ENCODE measurements around the gene MACROD2.

The MACROD2 gene

GRCh38 chr20:14566505-14566904 is 571.2 kb downstream of the MACROD2 start:
- ATAC-seq = no peak
- TF ChIP-seq CSDC2 (CRISPR knock-in tag; IDR thresholded peaks at IDR 0.05) (no peak), ZNF70 (CRISPR knock-in tag; IDR thresholded peaks at IDR 0.05) (no peak), PPARA (CRISPR knock-in tag; IDR thresholded peaks at IDR 0.05; ENCODE audit: borderline replicate concordance) (no peak), PATZ1 (CRISPR knock-in tag; IDR thresholded peaks at IDR 0.05; ENCODE audit: borderline replicate concordance) (no peak), RARB (CRISPR knock-in tag; IDR thresholded peaks at IDR 0.05) (no peak), CSRNP3 (CRISPR knock-in tag; IDR thresholded peaks at IDR 0.05) (no peak), TSHZ2 (CRISPR knock-in tag; IDR thresholded peaks at IDR 0.05) (no peak), OSR1 (CRISPR knock-in tag; IDR thresholded peaks at IDR 0.05) (no peak), ARNTL (CRISPR knock-in tag; IDR thresholded peaks at IDR 0.05; ENCODE audit: borderline replicate concordance, low read depth) (no peak), SNAI2 (CRISPR knock-in tag; IDR thresholded peaks at IDR 0.05) (no peak), ZFP3 (CRISPR knock-in tag; IDR thresholded peaks at IDR 0.05) (no peak), ESRRG (CRISPR knock-in tag; IDR thresholded peaks at IDR 0.05) (no peak), POU6F1 (CRISPR knock-in tag; IDR thresholded peaks at IDR 0.05; ENCODE audit: borderline replicate concordance, low read depth) (no peak)

DNA sequence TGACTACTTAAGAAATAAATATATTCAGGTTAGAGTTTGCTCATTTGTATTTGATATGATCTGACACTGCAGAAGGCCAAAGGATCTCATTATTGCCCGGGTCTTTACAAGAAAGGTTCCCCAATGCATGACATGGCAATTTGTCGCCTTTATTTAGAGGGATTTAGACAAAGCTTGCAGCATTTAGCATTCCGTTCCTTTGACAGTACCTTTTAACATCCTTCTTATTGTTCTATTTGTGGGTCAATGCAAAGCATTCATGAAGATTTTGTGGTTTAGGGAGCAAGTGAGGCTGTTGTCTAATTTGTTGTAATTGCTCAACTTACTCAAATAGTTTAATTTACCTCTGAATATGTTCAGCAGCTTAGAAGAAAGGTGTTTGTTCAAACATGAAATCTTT is 572.9 kb downstream of the MACROD2 start:
- no peak for TF ChIP-seq POU6F1 (CRISPR knock-in tag; IDR thresholded peaks at IDR 0.05; ENCODE audit: borderline replicate concordance, low read depth)
- TF ChIP-seq ZC3H10 (CRISPR knock-in tag; IDR thresholded peaks at IDR 0.05) = no peak
- TF ChIP-seq ZFP3 (CRISPR knock-in tag; IDR thresholded peaks at IDR 0.05) = no peak
- no peak for TF ChIP-seq CSDC2 (CRISPR knock-in tag; IDR thresholded peaks at IDR 0.05)
- TF ChIP-seq ISL1 (CRISPR knock-in tag; IDR thresholded peaks at IDR 0.05) = no peak
- TF ChIP-seq TSHZ2 (CRISPR knock-in tag; IDR thresholded peaks at IDR 0.05) = no peak
- no peak for TF ChIP-seq ZNF70 (CRISPR knock-in tag; IDR thresholded peaks at IDR 0.05)
- TF ChIP-seq CREB5 (CRISPR knock-in tag; IDR thresholded peaks at IDR 0.05; ENCODE audit: low read depth) = no peak
- TF ChIP-seq TOX (CRISPR knock-in tag; IDR thresholded peaks at IDR 0.05; ENCODE audit: borderline replicate concordance) = no peak
- TF ChIP-seq PATZ1 (CRISPR knock-in tag; IDR thresholded peaks at IDR 0.05; ENCODE audit: borderline replicate concordance) = no peak
- TF ChIP-seq RARB (CRISPR knock-in tag; IDR thresholded peaks at IDR 0.05) = no peak
- no peak for TF ChIP-seq ZNF565 (CRISPR knock-in tag; conservative IDR thresholded peaks at IDR 0.05; ENCODE audit: low read depth)
- no peak for TF ChIP-seq SNAI2 (CRISPR knock-in tag; IDR thresholded peaks at IDR 0.05)
- no peak for TF ChIP-seq TCF4 (CRISPR knock-in tag; IDR thresholded peaks at IDR 0.05; ENCODE audit: borderline replicate concordance)
- TF ChIP-seq ZNF8 (CRISPR knock-in tag; IDR thresholded peaks at IDR 0.05) = no peak
- TF ChIP-seq ARNTL (CRISPR knock-in tag; IDR thresholded peaks at IDR 0.05; ENCODE audit: borderline replicate concordance, low read depth) = no peak
- ATAC-seq = no peak
